Upper lobe of right lung (tissue), 1 donor: Measurements from ENCODE around the gene ADPRHL1. TPM values are rescaled to one million over a fixed set of nuclear protein-coding genes. Genes with fewer than 3 reads are reported as not detected.
A peak's percentile ranks its signal among the peaks of the same experiment; 100 is the strongest.

Experiments used
- ATAC-seq: fragments of 200-7000 bp; cut with Tn5 transposase; one replicate; pipeline ENCODE4 v1.9.1; 2020; ENCODE audit warnings: mild to moderate bottlenecking, moderate library complexity
- DNase-seq: peaks from one replicate; pipeline ENCODE4 v3.0.0-alpha.2; 2020
- H3K27ac ChIP-seq: fragments of 200-600 bp; one replicate; pipeline ENCODE4 v1.8.0; 2022
- H3K27me3 ChIP-seq: fragments of 200-600 bp; one replicate; pipeline ENCODE4 v1.8.0; 2022; ENCODE audit warnings: mild to moderate bottlenecking
- H3K36me3 ChIP-seq: fragments of 200-600 bp; one replicate; pipeline ENCODE4 v1.8.0; 2022
- H3K4me1 ChIP-seq: fragments of 200-600 bp; one replicate; pipeline ENCODE4 v1.8.0; 2022
- H3K4me3 ChIP-seq: fragments of 200-600 bp; one replicate; pipeline ENCODE4 v1.8.0; 2022; ENCODE audit warnings: mild to moderate bottlenecking
- H3K9me3 ChIP-seq: fragments of 200-600 bp; one replicate; pipeline ENCODE4 v1.8.0; 2022
- intact Hi-C: fragments of 100-400 bp; cut with DNase I; formaldehyde crosslinking; loops from one replicate; pipeline ENCODE4 v1.11.0; 2022
- total RNA-seq: library from RNA; stranded (reverse); fragmentation: NEBNext Ultra II Directional; extraction: Animal tissue kit (Norgen Biotek cat#: 25700); gene quantifications from one replicate; pipeline ENCODE4 v1.2.1, GENCODE V29; 2021
- TF ChIP-seq, protein P1 (sequence below): fragments of 200-600 bp; IDR thresholded peaks from one replicate; pipeline ENCODE4 v1.8.0; 2022; ENCODE audit warnings: antibody characterized with exemption
- donor health status: DM: no; HTN: yes; CAD: no; lungs with severe emphysema.

Gene ADPRHL1
- total RNA-seq, 1 donor from 2014 or later = 1.9 TPM

DNA sequence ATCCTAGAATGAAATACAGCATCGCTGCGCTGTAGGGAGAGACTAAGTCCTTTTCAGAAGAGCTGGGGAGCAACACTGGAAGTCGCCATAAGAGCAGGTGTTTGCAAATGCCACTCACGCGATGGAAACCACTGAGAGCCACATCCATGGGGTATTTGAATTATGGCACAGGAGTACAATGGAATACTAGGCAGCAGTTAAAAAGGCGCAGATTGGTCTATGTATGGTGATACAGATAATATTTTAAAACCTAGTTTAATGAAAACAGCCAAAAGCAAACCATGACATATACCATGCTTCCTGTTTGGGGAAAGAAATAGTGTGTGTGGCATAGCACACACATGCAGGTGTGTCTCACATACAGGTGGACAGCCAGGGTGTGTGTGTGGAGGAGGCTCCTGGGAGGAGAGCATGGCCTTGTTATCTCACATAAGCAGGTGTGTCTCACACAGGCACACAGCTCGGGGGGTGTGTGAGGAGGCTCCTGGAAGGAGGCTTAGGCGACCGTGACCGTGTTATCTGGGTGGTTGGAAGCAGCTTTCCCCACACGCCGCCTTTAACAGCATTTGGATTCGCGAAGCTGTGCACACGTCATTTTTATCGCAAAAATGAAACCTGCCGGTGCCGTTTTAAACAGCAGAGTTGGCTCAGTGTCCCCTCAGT lies 33.6 kb downstream of the ADPRHL1 start:
- Histone ChIP-seq H3K36me3 (no peaks in the 10 kb centered on the region), H3K27ac (no peak overlapping the region), H3K27me3 (peaks cover 11% of the 10 kb centered on the region), H3K9me3 (no peaks in the 10 kb centered on the region), H3K4me3 (no peak overlapping the region), H3K4me1 (no peaks in the 10 kb centered on the region)
- ATAC-seq (no peak), DNase-seq (no peak)
- intact Hi-C loops = no loop called here
- TF ChIP-seq, protein P1, sequence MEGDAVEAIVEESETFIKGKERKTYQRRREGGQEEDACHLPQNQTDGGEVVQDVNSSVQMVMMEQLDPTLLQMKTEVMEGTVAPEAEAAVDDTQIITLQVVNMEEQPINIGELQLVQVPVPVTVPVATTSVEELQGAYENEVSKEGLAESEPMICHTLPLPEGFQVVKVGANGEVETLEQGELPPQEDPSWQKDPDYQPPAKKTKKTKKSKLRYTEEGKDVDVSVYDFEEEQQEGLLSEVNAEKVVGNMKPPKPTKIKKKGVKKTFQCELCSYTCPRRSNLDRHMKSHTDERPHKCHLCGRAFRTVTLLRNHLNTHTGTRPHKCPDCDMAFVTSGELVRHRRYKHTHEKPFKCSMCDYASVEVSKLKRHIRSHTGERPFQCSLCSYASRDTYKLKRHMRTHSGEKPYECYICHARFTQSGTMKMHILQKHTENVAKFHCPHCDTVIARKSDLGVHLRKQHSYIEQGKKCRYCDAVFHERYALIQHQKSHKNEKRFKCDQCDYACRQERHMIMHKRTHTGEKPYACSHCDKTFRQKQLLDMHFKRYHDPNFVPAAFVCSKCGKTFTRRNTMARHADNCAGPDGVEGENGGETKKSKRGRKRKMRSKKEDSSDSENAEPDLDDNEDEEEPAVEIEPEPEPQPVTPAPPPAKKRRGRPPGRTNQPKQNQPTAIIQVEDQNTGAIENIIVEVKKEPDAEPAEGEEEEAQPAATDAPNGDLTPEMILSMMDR = no peak

DNA sequence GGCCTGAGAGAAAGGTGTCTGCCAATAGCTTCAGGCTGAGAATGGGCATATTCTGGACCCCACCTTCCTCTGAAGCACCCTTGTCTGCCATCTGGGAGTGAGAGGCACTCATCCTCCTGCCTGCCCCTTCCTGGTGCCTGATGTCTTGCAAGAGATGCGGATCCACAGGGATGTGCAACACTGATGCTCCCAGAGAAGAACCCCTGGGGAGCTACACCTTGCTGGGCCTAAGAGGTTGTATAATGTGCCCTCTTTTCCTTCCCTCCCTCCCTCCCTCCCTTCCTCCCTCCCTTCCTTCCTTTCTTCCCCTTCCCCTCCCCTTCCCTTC lies 34.6 kb downstream of the ADPRHL1 start:
- H3K27ac ChIP-seq = no peak overlapping the region
- intact Hi-C loops = no loop called here
- ATAC-seq = no peak

DNA sequence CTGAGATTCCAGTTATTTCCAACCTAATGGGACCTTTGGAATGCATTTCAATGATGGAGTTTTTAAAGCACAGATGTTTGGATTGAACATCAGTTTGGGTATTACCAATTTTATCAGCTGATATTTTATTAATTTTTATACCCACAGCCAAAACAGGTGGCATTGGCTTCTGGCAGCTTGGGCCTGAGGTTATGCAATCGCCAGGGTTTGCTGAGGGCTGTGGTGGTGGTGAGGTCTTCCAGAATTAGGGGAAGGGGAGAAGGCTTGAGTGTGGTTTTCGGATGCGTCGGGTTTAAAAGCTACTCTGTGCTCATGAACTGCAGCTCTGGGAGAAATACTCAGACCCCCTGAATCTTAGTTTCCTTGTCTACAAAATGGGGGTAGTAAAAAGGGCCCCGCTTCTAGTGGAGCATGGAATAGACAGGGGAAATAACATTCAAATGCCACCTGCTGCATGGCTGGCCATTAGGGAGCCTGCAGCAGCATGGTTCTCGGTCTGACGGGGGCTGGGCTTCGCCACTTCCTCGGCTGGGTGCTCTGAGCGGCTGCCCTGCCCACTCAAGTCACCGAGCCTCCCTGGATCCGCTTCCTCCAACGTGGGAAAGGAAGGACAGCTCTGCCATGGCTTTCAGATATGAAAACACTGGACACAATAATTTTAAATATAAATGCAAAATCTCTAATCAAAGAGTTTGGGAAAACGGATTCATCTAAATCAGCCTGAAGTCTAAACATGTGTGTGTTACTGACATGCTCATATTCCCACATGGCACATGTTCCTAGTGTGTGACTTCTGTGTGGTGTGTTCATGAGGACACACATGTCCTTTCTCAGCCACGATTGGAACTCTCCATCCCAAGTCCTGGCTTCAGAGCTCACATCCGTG lies 35.2 kb downstream of the ADPRHL1 start:
- peak; percentile 54 for DNase-seq
- ATAC-seq = peak; percentile 15
- TF ChIP-seq, protein P1 = no peak
- Histone ChIP-seq H3K27ac (no peak overlapping the region), H3K36me3 (no peaks in the 10 kb centered on the region), H3K4me3 (no peak overlapping the region), H3K27me3 (peaks cover 11% of the 10 kb centered on the region), H3K9me3 (no peaks in the 10 kb centered on the region), H3K4me1 (no peaks in the 10 kb centered on the region)
- intact Hi-C loops = no loop called here

More for the DNA sequence above, 34.6 kb downstream of the ADPRHL1 start:
- Histone ChIP-seq H3K36me3 (no peaks in the 10 kb centered on the region), H3K4me1 (no peaks in the 10 kb centered on the region), H3K27me3 (peaks cover 11% of the 10 kb centered on the region), H3K9me3 (no peaks in the 10 kb centered on the region), H3K4me3 (no peak overlapping the region)
- TF ChIP-seq, protein P1 = no peak
- no peak for DNase-seq

DNA sequence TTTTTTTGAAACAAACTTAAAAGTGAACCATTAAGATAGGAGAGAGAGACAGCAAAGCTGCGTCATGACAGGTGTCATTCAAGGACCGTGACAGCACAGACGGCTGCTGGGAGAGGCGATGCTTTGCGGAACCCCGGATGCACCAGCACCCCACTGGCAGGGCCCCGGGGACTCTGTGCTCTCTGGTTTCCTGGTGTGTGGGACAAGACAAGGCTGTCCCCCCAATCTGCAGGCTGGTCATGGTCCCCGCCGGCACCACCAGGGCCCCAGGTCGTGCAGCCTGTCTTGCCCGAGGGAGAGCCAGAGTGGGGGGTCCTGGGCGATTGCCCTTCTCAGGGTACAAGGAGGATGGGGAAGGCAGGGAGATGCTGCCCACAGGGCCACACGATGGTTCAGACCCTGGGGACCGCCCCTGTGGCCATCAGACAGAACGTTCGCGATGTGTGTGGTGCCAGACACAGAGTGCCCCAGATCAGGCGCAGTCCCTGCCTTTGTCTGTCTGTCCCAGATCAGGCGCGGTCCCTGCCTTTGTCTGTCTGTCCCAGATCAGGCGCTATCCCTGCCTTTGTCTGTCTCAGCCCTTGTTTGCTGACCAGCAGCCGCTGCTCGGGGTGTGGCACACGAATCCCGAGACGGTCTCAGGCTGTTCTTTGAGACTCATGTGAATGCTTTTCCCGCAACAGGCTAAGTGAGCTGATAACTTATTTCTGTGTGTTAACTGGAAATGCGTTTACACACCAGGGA lies 36.1 kb downstream of the ADPRHL1 start:
- intact Hi-C loops = no loop called here
- TF ChIP-seq, protein P1 = no peak
- H3K4me3 ChIP-seq = no peak overlapping the region
- no peaks in the 10 kb centered on the region for H3K4me1 ChIP-seq
- H3K36me3 ChIP-seq = no peaks in the 10 kb centered on the region
- DNase-seq (peak; percentile 55), ATAC-seq (no peak)
- H3K9me3 ChIP-seq = no peaks in the 10 kb centered on the region
- H3K27me3 ChIP-seq = peaks cover 11% of the 10 kb centered on the region
- no peak overlapping the region for H3K27ac ChIP-seq

DNA sequence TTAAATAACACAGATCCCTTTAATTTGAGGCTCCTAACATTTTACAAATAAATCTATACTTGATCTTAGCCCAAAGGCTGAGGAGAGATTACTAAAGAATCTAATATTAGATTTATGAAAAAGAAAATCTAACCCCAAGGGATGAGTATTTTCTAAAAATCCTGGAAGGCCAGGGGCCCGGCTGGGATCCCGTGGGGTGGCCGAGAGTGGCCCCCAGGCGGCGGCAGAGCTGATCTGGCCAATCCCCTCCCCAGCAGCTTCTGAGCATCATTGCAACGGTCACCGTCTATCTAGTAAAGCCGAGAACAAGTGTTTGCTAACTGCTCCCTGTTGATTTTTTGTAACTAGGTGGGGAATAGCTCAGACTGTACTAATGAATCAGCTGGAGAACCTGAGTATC lies 37.5 kb downstream of the ADPRHL1 start:
- Histone ChIP-seq H3K9me3 (no peaks in the 10 kb centered on the region), H3K36me3 (no peaks in the 10 kb centered on the region), H3K27me3 (peaks cover 11% of the 10 kb centered on the region), H3K4me1 (no peaks in the 10 kb centered on the region), H3K4me3 (no peak overlapping the region), H3K27ac (no peak overlapping the region)
- TF ChIP-seq, protein P1 = no peak
- DNase-seq (no peak), ATAC-seq (no peak)
- intact Hi-C loops = no loop called here
